Measurements from ENCODE around the gene ZKSCAN1.

GRCh38 chr7:100049441-100050291, 34.3 kb downstream of the ZKSCAN1 start, which contains the start of gene ZSCAN21:
- TF ChIP-seq TEAD4 (IDR thresholded peaks at IDR 0.05): 0 out of 2 replicates have a peak, but pooled peaks have one; percentile 3
- no peak for TF ChIP-seq CEBPB (IDR thresholded peaks at IDR 0.05)

All from Ishikawa (cell line).